ENCODE data around the gene SLAIN1.

Gene SLAIN1

DNA sequence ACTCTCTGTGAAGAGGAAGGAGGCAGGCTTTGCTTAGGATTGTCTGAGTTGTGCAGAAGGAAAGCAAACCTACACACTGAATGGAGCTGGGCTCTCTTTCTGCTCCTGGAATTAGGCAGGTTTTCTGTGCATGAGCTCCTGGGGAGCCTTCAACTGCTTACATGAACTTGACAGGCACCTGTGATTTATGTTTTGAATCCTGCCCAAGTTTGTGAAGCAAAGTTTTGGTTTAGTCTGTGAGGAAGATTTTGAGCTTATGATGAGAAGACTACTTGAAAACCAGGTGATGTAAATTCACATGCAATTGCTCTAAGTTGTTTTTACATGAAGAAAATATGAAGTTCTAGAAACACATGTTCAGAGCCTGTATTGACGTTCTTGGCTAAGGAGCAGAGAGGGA, 109.0 kb downstream of the SLAIN1 start:
- DNase-seq (ENCODE audit: low read depth), result no peak
- TF ChIP-seq, protein P1, sequence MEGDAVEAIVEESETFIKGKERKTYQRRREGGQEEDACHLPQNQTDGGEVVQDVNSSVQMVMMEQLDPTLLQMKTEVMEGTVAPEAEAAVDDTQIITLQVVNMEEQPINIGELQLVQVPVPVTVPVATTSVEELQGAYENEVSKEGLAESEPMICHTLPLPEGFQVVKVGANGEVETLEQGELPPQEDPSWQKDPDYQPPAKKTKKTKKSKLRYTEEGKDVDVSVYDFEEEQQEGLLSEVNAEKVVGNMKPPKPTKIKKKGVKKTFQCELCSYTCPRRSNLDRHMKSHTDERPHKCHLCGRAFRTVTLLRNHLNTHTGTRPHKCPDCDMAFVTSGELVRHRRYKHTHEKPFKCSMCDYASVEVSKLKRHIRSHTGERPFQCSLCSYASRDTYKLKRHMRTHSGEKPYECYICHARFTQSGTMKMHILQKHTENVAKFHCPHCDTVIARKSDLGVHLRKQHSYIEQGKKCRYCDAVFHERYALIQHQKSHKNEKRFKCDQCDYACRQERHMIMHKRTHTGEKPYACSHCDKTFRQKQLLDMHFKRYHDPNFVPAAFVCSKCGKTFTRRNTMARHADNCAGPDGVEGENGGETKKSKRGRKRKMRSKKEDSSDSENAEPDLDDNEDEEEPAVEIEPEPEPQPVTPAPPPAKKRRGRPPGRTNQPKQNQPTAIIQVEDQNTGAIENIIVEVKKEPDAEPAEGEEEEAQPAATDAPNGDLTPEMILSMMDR (conservative IDR thresholded peaks at IDR 0.05; ENCODE audit: low read depth, low read length), result no peak
- no peak overlapping the region for H3K4me3 ChIP-seq (ENCODE audit: low read length)

DNA sequence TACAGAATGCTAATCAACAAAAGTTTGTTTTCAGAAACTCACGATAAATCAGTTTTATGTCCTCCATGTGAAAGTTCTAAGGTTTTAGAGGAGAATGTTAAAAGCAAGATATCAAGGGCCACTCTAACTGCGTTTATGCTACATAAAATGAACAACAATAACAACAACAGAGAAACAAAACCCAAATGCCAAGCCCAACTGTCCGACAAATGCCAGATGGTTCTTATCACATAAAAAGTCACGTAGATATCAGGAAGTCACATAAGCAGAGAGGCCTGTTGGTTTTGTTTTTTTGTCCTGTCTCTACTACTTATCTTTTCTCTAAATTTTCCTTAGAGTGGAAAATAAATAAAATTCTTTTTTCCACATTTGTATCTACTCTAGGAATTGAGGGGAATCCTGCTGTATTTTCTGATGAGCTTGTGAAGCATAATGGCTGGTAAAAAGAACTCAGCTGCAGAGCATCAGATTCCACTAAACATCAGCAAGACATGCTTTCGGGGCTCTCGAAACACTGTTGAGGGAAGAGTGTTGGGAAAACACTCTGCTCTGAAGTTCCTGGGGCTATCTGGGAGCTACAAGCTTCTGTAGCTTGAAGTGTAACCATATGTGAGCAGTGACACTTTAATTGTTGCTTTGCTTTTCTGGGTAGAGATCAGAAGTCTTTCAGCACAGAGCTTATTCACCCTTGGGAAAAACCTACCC, 110.1 kb downstream of the SLAIN1 start:
- no peak for DNase-seq (ENCODE audit: low read depth)
- H3K4me3 ChIP-seq (ENCODE audit: low read length), result no peak overlapping the region
- TF ChIP-seq, protein P1 (conservative IDR thresholded peaks at IDR 0.05; ENCODE audit: low read depth, low read length), result no peak

DNA sequence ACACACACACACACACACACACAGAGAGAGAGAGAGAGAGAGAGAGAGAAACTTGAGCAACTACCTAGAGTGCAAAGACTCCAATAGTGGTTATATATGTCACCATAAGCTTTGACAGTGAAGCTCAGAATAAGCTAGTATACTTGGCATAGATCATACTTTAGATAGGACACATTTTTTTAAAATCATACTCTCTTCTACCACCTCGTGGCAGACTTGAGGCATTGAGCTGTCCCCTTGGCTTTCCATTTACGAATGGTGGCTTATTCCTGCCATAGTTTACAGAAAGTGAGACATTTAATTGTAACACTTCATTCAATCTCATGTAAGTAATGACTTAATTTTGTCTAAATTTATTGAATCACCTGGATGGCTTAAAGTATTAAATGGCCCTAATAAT, 112.9 kb downstream of the SLAIN1 start:
- no peak for DNase-seq (ENCODE audit: low read depth)
- no peak overlapping the region for H3K4me3 ChIP-seq (ENCODE audit: low read length)
- TF ChIP-seq, protein P1 (conservative IDR thresholded peaks at IDR 0.05; ENCODE audit: low read depth, low read length), result peak; percentile 56

DNA sequence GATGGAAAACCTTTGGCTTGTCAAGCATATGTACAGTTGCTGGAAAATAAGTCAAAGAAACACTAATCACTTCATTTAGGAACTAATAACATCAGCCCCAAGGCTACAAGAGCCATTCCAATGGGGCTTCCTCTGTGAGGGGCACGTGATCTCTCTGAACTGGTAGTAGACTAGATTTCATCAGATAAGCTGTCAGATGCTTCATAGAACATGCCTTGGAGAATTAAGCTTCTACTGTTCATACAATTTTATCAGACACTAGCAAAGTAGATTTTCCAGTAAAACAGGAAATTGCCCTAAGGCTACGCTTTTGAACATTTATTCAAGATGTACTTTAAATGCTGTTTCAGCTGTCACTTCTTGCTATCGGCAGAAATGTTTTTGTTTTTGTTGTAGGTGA, 113.4 kb downstream of the SLAIN1 start:
- TF ChIP-seq, protein P1 (conservative IDR thresholded peaks at IDR 0.05; ENCODE audit: low read depth, low read length), result no peak
- no peak for DNase-seq (ENCODE audit: low read depth)
- no peak overlapping the region for H3K4me3 ChIP-seq (ENCODE audit: low read length)

DNA sequence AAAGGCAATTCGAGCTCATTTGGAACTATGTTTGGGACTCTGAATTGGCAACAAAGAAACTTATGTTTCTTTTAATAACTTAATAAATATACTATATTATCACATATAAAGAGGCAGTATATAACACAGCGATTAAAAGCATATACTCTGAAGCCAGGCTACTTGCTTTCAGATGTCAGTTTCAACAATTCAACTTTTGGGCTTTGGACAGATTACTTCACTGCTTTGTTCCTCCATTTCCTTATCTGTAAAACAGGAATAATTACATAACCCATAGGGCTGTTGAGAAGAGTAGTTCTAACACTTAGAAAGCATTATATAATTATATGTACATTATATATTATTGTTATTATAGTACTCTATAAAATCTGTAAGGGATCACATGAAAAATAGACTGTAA, 113.9 kb downstream of the SLAIN1 start:
- H3K4me3 ChIP-seq (ENCODE audit: low read length), result no peak overlapping the region
- no peak for DNase-seq (ENCODE audit: low read depth)
- TF ChIP-seq, protein P1 (conservative IDR thresholded peaks at IDR 0.05; ENCODE audit: low read depth, low read length), result no peak

DNA sequence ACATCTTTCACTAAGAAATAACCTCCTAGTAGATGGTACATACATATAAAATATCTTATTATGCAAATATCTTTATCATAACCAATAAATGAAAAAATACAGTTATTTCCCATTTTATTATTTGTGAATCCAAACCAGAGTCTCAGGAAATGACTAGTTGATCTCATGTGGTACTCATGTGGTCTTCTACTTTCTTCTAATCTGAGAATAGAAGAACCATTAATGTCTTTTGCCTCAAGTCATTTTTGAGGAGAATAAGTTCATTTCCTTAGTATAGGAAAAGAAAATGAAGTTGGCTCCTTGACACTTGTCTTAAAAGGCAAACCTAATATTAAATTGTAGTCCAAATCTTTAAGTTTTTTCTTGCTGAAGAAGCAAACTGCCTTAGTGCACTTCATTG, 114.5 kb downstream of the SLAIN1 start:
- DNase-seq (ENCODE audit: low read depth), result no peak
- no peak overlapping the region for H3K4me3 ChIP-seq (ENCODE audit: low read length)
- TF ChIP-seq, protein P1 (conservative IDR thresholded peaks at IDR 0.05; ENCODE audit: low read depth, low read length), result no peak
